ENCODE measurements around the gene TMEM247.

GRCh38 chr2:46488389-46488788 lies 9.0 kb downstream of the TMEM247 start:
- TF ChIP-seq CTCF (IDR thresholded peaks at IDR 0.05 in 8 of 11, conservative IDR thresholded peaks at IDR 0.05 in 3 of 11) (no peak), POLR2A (IDR thresholded peaks at IDR 0.05) (no peak)
